CD4-positive, alpha-beta T cell treated with Interleukin-17A for 4 hours (primary cell): ENCODE results near the gene ZNF438.
"Not testable (repeated sequence)": the region's sequence is repeated elsewhere in the genome, so short reads cannot be mapped to it uniquely, and the experiment has no call there.

Experiments
- DNase-seq: peaks from one replicate; pipeline ENCODE4 v3.0.0-alpha.2; 2020; ENCODE audit warnings: mixed read lengths

ZNF438 gene

GRCh38 chr10:31010062-31010461 lies 21.6 kb downstream of the ZNF438 start:
- no peak for DNase-seq

GRCh38 chr10:31005895-31006294 lies 25.8 kb downstream of the ZNF438 start:
- DNase-seq, result no peak

GRCh38 chr10:31004611-31005193 lies 27.0 kb downstream of the ZNF438 start:
- no peak for DNase-seq

GRCh38 chr10:31001740-31002139 lies 29.9 kb downstream of the ZNF438 start:
- DNase-seq, result no peak

GRCh38 chr10:31000867-31001266 lies 30.8 kb downstream of the ZNF438 start:
- DNase-seq, result no peak

GRCh38 chr10:31000071-31000782 lies 31.4 kb downstream of the ZNF438 start:
- DNase-seq, result no peak

GRCh38 chr10:30999070-30999712 lies 32.5 kb downstream of the ZNF438 start:
- DNase-seq, result no peak

GRCh38 chr10:30997536-30998235 lies 34.0 kb downstream of the ZNF438 start:
- no peak for DNase-seq

GRCh38 chr10:30996481-30997005 lies 35.1 kb downstream of the ZNF438 start:
- DNase-seq, result no peak

- DNase-seq, result no peak
Observed at GRCh38 chr10:30995081-30995770, 36.4 kb downstream of the ZNF438 start.

GRCh38 chr10:30993155-30993554 lies 38.5 kb downstream of the ZNF438 start:
- DNase-seq, result no peak

- no peak for DNase-seq
Observed at GRCh38 chr10:30992681-30993080, 39.0 kb downstream of the ZNF438 start.

- no peak for DNase-seq
Observed at GRCh38 chr10:30991647-30992011, 40.0 kb downstream of the ZNF438 start.

- no peak for DNase-seq
Observed at GRCh38 chr10:30990971-30991646, 40.6 kb downstream of the ZNF438 start.

GRCh38 chr10:30990351-30990750 lies 41.3 kb downstream of the ZNF438 start:
- no peak for DNase-seq

GRCh38 chr10:30988831-30989435 lies 42.7 kb downstream of the ZNF438 start:
- DNase-seq, result no peak

GRCh38 chr10:30987463-30987862 lies 44.2 kb downstream of the ZNF438 start:
- DNase-seq, result no peak

- DNase-seq, result no peak
Observed at GRCh38 chr10:30986053-30986555, 45.6 kb downstream of the ZNF438 start.

GRCh38 chr10:30985512-30985911 lies 46.2 kb downstream of the ZNF438 start:
- DNase-seq, result no peak

- DNase-seq, result no peak
Observed at GRCh38 chr10:30984563-30985328, 46.9 kb downstream of the ZNF438 start.

- not testable (repeated sequence) for DNase-seq
Observed at GRCh38 chr10:30983209-30983608, 48.5 kb downstream of the ZNF438 start.
